Fibroblast of the conjunctiva (primary cell): Measurements from ENCODE around the gene ADGRF3.
"Not testable (repeated sequence)": the region's sequence is repeated elsewhere in the genome, so short reads cannot be mapped to it uniquely, and the experiment has no call there.

Source experiments
- DNase-seq: peaks from one replicate; pipeline ENCODE4 v3.0.0-alpha.2; 2010; ENCODE audit warnings: low read depth

ADGRF3 gene

GRCh38 chr2:26316845-26317244 lies 29.7 kb downstream of the ADGRF3 start:
- DNase-seq, result no peak

- DNase-seq, result no peak
Observed at GRCh38 chr2:26316041-26316440, 30.5 kb downstream of the ADGRF3 start.

- DNase-seq, result no peak
Observed at GRCh38 chr2:26314243-26314642, 32.3 kb downstream of the ADGRF3 start.

GRCh38 chr2:26313446-26313845 lies 33.1 kb downstream of the ADGRF3 start:
- no peak for DNase-seq

- DNase-seq, result no peak
Observed at GRCh38 chr2:26312471-26312870, 34.1 kb downstream of the ADGRF3 start.

- DNase-seq, result no peak
Observed at GRCh38 chr2:26309921-26310320, 36.7 kb downstream of the ADGRF3 start.

- DNase-seq, result no peak
Observed at GRCh38 chr2:26305540-26305939, 41.0 kb downstream of the ADGRF3 start.

- DNase-seq, result not testable (repeated sequence)
Observed at GRCh38 chr2:26305094-26305493, 41.5 kb downstream of the ADGRF3 start.

GRCh38 chr2:26302846-26303245 lies 43.7 kb downstream of the ADGRF3 start:
- DNase-seq, result no peak

GRCh38 chr2:26300234-26300925 lies 46.2 kb downstream of the ADGRF3 start:
- no peak for DNase-seq

- DNase-seq, result peak; percentile 64
Observed at GRCh38 chr2:26299471-26300101, 47.0 kb downstream of the ADGRF3 start.

GRCh38 chr2:26298638-26299393 lies 47.8 kb downstream of the ADGRF3 start:
- no peak for DNase-seq

- DNase-seq, result no peak
Observed at GRCh38 chr2:26298286-26298637, 48.3 kb downstream of the ADGRF3 start.

GRCh38 chr2:26297061-26297460 lies 49.5 kb downstream of the ADGRF3 start:
- DNase-seq, result no peak

GRCh38 chr2:26295511-26295910 lies 51.1 kb downstream of the ADGRF3 start:
- DNase-seq, result no peak

- no peak for DNase-seq
Observed at GRCh38 chr2:26292646-26293045, 53.9 kb downstream of the ADGRF3 start.

GRCh38 chr2:26290001-26290400 lies 56.6 kb downstream of the ADGRF3 start:
- DNase-seq, result no peak

- no peak for DNase-seq
Observed at GRCh38 chr2:26285931-26286330, 60.7 kb downstream of the ADGRF3 start.

- no peak for DNase-seq
Observed at GRCh38 chr2:26284132-26284531, 62.5 kb downstream of the ADGRF3 start.

- DNase-seq, result no peak
Observed at GRCh38 chr2:26283606-26284005, 63.0 kb downstream of the ADGRF3 start.

GRCh38 chr2:26281226-26281625 lies 65.4 kb downstream of the ADGRF3 start:
- DNase-seq, result no peak

- no peak for DNase-seq
Observed at GRCh38 chr2:26279886-26280285, 66.7 kb downstream of the ADGRF3 start.

GRCh38 chr2:26276484-26277227 lies 69.9 kb downstream of the ADGRF3 start:
- no peak for DNase-seq
